Measurements from ENCODE around the gene ALDH18A1. TPM values are rescaled to one million over a fixed set of nuclear protein-coding genes. Genes with fewer than 3 reads are reported as not detected.
"Not testable (repeated sequence)": the region's sequence is repeated elsewhere in the genome, so short reads cannot be mapped to it uniquely, and the experiment has no call there.

Gene ALDH18A1
- total RNA-seq, 1 donor from 2014 or later: 25.3 TPM

DNA sequence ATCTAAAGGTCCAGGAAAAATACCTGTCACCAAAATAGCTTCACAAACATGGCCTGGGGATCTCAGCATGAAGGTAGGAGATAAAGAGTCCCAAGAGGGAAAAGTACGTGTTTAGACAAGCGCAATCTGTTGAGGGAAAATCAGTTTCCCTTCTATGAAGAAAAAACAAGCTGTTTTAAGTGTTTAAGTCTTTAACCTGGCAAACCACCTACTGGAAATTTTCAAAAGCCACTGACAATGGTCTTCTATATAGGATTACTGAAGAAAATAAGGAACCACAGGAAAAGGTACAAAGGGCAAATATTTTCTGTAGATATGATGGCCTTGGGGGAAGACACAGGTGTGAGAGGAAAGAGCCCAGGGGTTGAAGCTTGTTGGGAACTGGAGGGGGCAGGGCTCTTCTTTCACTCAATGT, 21.2 kb downstream of the ALDH18A1 start:
- TF ChIP-seq, protein P1, sequence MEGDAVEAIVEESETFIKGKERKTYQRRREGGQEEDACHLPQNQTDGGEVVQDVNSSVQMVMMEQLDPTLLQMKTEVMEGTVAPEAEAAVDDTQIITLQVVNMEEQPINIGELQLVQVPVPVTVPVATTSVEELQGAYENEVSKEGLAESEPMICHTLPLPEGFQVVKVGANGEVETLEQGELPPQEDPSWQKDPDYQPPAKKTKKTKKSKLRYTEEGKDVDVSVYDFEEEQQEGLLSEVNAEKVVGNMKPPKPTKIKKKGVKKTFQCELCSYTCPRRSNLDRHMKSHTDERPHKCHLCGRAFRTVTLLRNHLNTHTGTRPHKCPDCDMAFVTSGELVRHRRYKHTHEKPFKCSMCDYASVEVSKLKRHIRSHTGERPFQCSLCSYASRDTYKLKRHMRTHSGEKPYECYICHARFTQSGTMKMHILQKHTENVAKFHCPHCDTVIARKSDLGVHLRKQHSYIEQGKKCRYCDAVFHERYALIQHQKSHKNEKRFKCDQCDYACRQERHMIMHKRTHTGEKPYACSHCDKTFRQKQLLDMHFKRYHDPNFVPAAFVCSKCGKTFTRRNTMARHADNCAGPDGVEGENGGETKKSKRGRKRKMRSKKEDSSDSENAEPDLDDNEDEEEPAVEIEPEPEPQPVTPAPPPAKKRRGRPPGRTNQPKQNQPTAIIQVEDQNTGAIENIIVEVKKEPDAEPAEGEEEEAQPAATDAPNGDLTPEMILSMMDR (IDR thresholded peaks at IDR 0.05): no peak
- no peak for DNase-seq
- H3K4me3 ChIP-seq: no peak overlapping the region

DNA sequence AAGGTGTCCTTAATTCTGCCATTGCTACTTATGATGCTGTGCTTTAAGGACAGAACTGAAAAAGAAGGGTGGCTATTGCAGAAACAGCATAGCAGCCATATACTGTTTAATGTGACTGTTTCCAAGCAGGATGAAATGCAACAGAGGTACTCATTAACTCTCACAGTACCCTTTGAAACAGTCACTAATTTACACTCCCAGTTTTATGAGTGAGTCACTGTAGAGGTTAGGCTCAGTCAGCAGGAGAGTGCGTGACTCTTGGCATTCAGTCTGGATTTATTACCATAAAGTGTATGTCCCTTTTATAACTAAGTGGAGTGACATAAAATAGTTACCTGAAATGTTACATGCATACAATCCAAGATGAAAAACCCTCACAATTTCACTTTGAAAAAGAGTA, 27.7 kb downstream of the ALDH18A1 start:
- Histone ChIP-seq H3K4me1 (no peaks in the 10 kb centered on the region), H3K27me3 (ENCODE audit: low read depth) (no peaks in the 10 kb centered on the region), H3K27ac (no peak overlapping the region), H3K4me3 (no peak overlapping the region), H3K36me3 (peaks cover 92% of the 10 kb centered on the region), H3K9me3 (no peaks in the 10 kb centered on the region)
- TF ChIP-seq, protein P1 (IDR thresholded peaks at IDR 0.05): no peak
- ATAC-seq: no peak
- no peak for DNase-seq
- intact Hi-C loops (cut with DNase I): no loop called here

More for the DNA sequence above, 21.2 kb downstream of the ALDH18A1 start:
- Histone ChIP-seq H3K27me3 (ENCODE audit: low read depth) (no peaks in the 10 kb centered on the region), H3K9me3 (no peaks in the 10 kb centered on the region), H3K4me1 (no peaks in the 10 kb centered on the region), H3K27ac (no peak overlapping the region), H3K36me3 (peaks cover 71% of the 10 kb centered on the region)
- intact Hi-C loops (cut with DNase I): no loop called here
- ATAC-seq: no peak

DNA sequence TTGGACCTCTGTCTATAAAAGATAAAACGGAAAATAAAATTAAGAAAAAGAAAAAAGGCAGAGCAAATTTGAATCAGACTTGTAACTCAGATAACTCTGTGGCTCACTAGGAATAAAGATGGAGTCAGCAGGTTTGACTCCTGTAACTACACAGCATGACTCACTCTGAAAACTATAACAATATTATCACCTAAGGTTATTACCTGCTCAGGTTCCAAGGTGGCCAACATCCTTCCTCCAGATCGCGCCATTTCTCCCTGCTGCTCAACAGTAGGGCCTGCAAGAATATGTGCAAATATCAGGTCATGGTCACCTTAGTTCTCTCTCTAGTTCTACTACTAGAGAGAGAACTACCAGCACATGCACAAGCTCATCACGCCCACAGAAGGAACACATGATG, 30.0 kb downstream of the ALDH18A1 start:
- Histone ChIP-seq H3K36me3 (peaks cover 79% of the 10 kb centered on the region), H3K9me3 (no peaks in the 10 kb centered on the region), H3K27me3 (ENCODE audit: low read depth) (no peaks in the 10 kb centered on the region), H3K4me3 (no peak overlapping the region), H3K27ac (no peak overlapping the region), H3K4me1 (no peaks in the 10 kb centered on the region)
- DNase-seq (no peak), ATAC-seq (no peak)
- TF ChIP-seq, protein P1 (IDR thresholded peaks at IDR 0.05): no peak
- intact Hi-C loops (cut with DNase I): no loop called here

DNA sequence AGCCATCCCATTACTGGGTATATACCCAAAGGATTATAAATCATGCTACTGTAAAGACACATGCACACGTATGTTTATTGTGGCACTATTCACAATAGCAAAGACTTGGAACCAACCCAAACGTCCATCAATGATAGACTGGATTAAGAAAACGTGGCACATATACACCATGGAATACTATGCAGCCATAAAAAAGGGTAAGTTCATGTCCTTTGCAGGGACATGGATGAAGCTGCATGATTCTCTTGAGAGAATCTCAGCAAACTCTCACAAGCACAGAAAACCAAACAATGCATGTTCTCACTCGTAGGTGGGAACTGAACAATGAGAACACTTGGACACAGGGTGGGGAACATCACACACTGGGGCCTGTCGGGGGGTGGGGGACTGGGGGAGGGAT, 36.1 kb downstream of the ALDH18A1 start:
- H3K4me1 ChIP-seq; ATAC-seq; H3K27ac ChIP-seq; H3K4me3 ChIP-seq; DNase-seq; H3K9me3 ChIP-seq; intact Hi-C loops (cut with DNase I); H3K27me3 ChIP-seq (ENCODE audit: low read depth): not testable (repeated sequence)
- H3K36me3 ChIP-seq: peaks cover 74% of the 10 kb centered on the region

DNA sequence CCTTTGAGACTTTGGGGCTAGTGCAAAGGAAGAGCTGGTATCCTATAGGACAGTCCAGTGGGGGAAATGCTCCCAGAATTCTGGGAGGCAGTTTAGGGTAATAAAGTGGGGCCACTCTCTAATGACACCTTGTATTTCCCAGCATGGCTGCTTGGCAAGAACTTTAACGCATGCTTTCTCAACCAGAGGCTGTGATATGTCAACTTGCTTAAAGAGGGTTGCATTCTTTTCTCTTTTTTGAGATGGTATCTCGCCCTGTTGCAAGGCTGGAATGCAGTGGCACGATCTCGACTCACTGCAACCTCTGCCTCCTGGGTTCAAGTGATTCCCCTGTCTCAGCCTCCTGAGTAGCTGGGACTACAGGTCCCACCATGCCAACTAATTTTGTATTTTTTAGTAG, 38.4 kb downstream of the ALDH18A1 start:
- intact Hi-C loops (cut with DNase I): no loop called here
- H3K9me3 ChIP-seq: no peaks in the 10 kb centered on the region
- no peaks in the 10 kb centered on the region for H3K27me3 ChIP-seq (ENCODE audit: low read depth)
- no peak overlapping the region for H3K4me3 ChIP-seq
- peaks cover 75% of the 10 kb centered on the region for H3K36me3 ChIP-seq
- H3K4me1 ChIP-seq: no peaks in the 10 kb centered on the region
- no peak for ATAC-seq
- TF ChIP-seq, protein P1 (IDR thresholded peaks at IDR 0.05): no peak
- no peak for DNase-seq
- no peak overlapping the region for H3K27ac ChIP-seq

DNA sequence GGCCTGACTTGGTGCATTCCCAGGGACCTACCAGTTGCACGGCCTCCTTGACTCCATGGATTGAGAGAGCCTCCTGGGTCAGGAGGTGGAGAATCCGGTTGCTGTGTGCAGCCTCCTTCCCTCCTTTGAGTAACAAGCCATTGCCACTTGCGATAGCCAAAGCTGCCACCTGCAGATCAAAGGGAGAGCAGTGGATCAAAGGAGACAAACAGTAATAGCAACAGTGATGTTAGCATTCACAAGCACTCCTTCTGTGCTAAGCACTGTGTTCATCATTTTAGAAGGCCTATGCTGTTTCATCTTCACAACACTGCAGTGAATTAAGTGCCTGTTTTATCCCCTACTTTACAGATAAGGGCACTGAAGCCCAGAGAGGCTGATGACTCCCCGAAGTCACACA, 40.1 kb downstream of the ALDH18A1 start:
- TF ChIP-seq, protein P1 (IDR thresholded peaks at IDR 0.05): no peak
- Histone ChIP-seq H3K4me1 (no peaks in the 10 kb centered on the region), H3K27me3 (ENCODE audit: low read depth) (no peaks in the 10 kb centered on the region), H3K27ac (no peak overlapping the region), H3K36me3 (peaks cover 87% of the 10 kb centered on the region), H3K9me3 (no peaks in the 10 kb centered on the region), H3K4me3 (no peak overlapping the region)
- intact Hi-C loops (cut with DNase I): no loop called here
- ATAC-seq (no peak), DNase-seq (no peak)

All from lower lobe of right lung (tissue), 2 donors.